CD8-positive, alpha-beta memory T cell (primary cell): Measurements from ENCODE around the gene PDLIM5. TPM values are rescaled to one million over a fixed set of nuclear protein-coding genes. Genes with fewer than 3 reads are reported as not detected.
"Not testable (repeated sequence)": the region's sequence is repeated elsewhere in the genome, so short reads cannot be mapped to it uniquely, and the experiment has no call there.

Source experiments
- CTCF ChIA-PET: fragments of 350-600 bp; sonication (Branson Sonifier 250); formaldehyde crosslinking; loops from one replicate; lab custom pipeline; 2021; ENCODE audit warnings: antibody characterized with exemption; lab: Charles Lee
- POLR2A ChIA-PET: fragments of 350-600 bp; sonication (Branson Sonifier 250); formaldehyde crosslinking; loops from one replicate; lab custom pipeline; 2021; ENCODE audit warnings: antibody characterized with exemption; lab: Charles Lee
- DNase-seq, 5 donors: peaks; one replicate each; pipeline versions ENCODE4 v3.0.0 to v3.0.0-alpha.2; 2020 to 2022; ENCODE audit warnings: mixed read lengths in 1 of 5
- H3K27ac ChIP-seq: one replicate; pipeline ENCODE4 v1.7.0; 2013; ENCODE audit warnings: low read depth, mild to moderate bottlenecking, low read length, moderate library complexity
- H3K27me3 ChIP-seq: 2 replicates; pipeline ENCODE4 v1.7.0; 2013; ENCODE audit warnings: low read length, mild to moderate bottlenecking; ENCODE audit not compliant: insufficient read depth, poor library complexity, severe bottlenecking
- H3K36me3 ChIP-seq: 2 replicates; pipeline ENCODE4 v1.7.0; 2013; ENCODE audit warnings: mild to moderate bottlenecking, low read length, moderate library complexity; ENCODE audit not compliant: insufficient read depth
- H3K4me1 ChIP-seq: 2 replicates; pipeline ENCODE4 v1.7.0; 2013; ENCODE audit warnings: mild to moderate bottlenecking, low read length, moderate library complexity; ENCODE audit not compliant: insufficient read depth
- H3K4me3 ChIP-seq: 2 replicates; pipeline ENCODE4 v1.7.0; 2013; ENCODE audit warnings: mild to moderate bottlenecking, low read length
- H3K9me3 ChIP-seq: 2 replicates; pipeline ENCODE4 v1.7.0; 2013; ENCODE audit warnings: mild to moderate bottlenecking, low read length
- H3K27ac Mint-ChIP-seq, 8 donors: one replicate each; pipeline ENCODE4 v1.8.0; 2020 to 2021; ENCODE audit warnings: mixed read lengths in 8 of 8, mild to moderate bottlenecking in 6 of 8, inconsistent platforms in 3 of 8, moderate library complexity in 3 of 8
- H3K27me3 Mint-ChIP-seq, 2 donors: one replicate each; pipeline ENCODE4 v1.8.0; 2020 to 2021; ENCODE audit warnings: mixed read lengths in 2 of 2, mild to moderate bottlenecking in 1 of 2, moderate library complexity in 1 of 2
- H3K36me3 Mint-ChIP-seq, 3 donors: one replicate each; pipeline ENCODE4 v1.8.0; 2020 to 2021; ENCODE audit warnings: mixed read lengths in 3 of 3, inconsistent platforms in 1 of 3, mild to moderate bottlenecking in 1 of 3
- H3K4me1 Mint-ChIP-seq, 3 donors: one replicate each; pipeline ENCODE4 v1.8.0; 2020 to 2021; ENCODE audit warnings: mixed read lengths in 3 of 3, inconsistent platforms in 1 of 3, mild to moderate bottlenecking in 1 of 3
- H3K4me3 Mint-ChIP-seq, 7 donors: one replicate each; pipeline ENCODE4 v1.8.0; 2020 to 2021; ENCODE audit warnings: mixed read lengths in 7 of 7, mild to moderate bottlenecking in 6 of 7, moderate library complexity in 4 of 7, inconsistent platforms in 2 of 7
- H3K9me3 Mint-ChIP-seq, 5 donors: one replicate each; pipeline ENCODE4 v1.8.0; 2020 to 2022; ENCODE audit warnings: mixed read lengths in 5 of 5, mild to moderate bottlenecking in 3 of 5, moderate library complexity in 2 of 5, inconsistent platforms in 1 of 5
- polyA plus RNA-seq: library from polyadenylated mRNA; unstranded; fragments of 300-500 nt; fragmentation: Illumina TruSeq; gene quantifications from one replicate; pipeline ENCODE4 v1.2.3, GENCODE V29; 2021
- total RNA-seq, 2 experiments: library from RNA; stranded (reverse); gene quantifications; one replicate each; pipeline ENCODE4 v1.2.3, GENCODE V29; 2021

PDLIM5 gene
- total and polyA plus RNA-seq, 3 experiments from 2014 or later = 27.0 to 50.2 (median 27.4) TPM

GRCh38 chr4:94550851-94551250 is 99.1 kb downstream of the PDLIM5 start:
- Histone ChIP-seq H3K4me3 (no peak overlapping the region), H3K36me3 (no peaks in the 10 kb centered on the region), H3K9me3 (no peaks in the 10 kb centered on the region), H3K27me3 (no peaks in the 10 kb centered on the region), H3K4me1 (no peaks in the 10 kb centered on the region), H3K27ac (no peak overlapping the region)
- H3K27ac Mint-ChIP-seq = no peak overlapping the region
- H3K4me3 Mint-ChIP-seq = no peak overlapping the region
- POLR2A ChIA-PET = no interaction called here
- no peak for DNase-seq
- peaks cover 0 to 4% (median 4%) of the 10 kb centered on the region in 5 donors for H3K9me3 Mint-ChIP-seq
- CTCF ChIA-PET = interaction anchor here (1.1 to 1.7 kb wide), 2 partner anchors 15 to 144 kb away, joined by 3 read pairs; no protein-coding TSS in a partner anchor
- no peaks in the 10 kb centered on the region for H3K27me3 Mint-ChIP-seq
- H3K4me1 Mint-ChIP-seq = peaks cover 0 to 7% (median 3%) of the 10 kb centered on the region in 3 donors
- H3K36me3 Mint-ChIP-seq = peaks cover 4 to 7% (median 6%) of the 10 kb centered on the region in 3 donors

GRCh38 chr4:94551643-94552564 is 100.2 kb downstream of the PDLIM5 start:
- DNase-seq = no peak
- H3K27me3 ChIP-seq = no peaks in the 10 kb centered on the region
- H3K4me3 ChIP-seq = no peak overlapping the region
- Mint-ChIP-seq H3K36me3 (peaks cover 4 to 7% (median 5%) of the 10 kb centered on the region in 3 donors), H3K27ac (no peak overlapping the region), H3K9me3 (peaks cover 0 to 6% (median 4%) of the 10 kb centered on the region in 5 donors), H3K4me3 (no peak overlapping the region), H3K4me1 (peaks cover 0 to 7% (median 3%) of the 10 kb centered on the region in 3 donors), H3K27me3 (no peaks in the 10 kb centered on the region)
- no peaks in the 10 kb centered on the region for H3K4me1 ChIP-seq
- H3K27ac ChIP-seq = no peak overlapping the region
- ChIA-PET CTCF (interaction anchor here (1.1 kb wide), 1 partner anchor 145 kb away, joined by 3 read pairs; no protein-coding TSS in a partner anchor), POLR2A (no interaction called here)
- no peaks in the 10 kb centered on the region for H3K9me3 ChIP-seq
- H3K36me3 ChIP-seq = no peaks in the 10 kb centered on the region

- H3K4me1 Mint-ChIP-seq, CTCF ChIA-PET, H3K27ac ChIP-seq, H3K27me3 ChIP-seq, H3K4me1 ChIP-seq, H3K9me3 Mint-ChIP-seq, H3K36me3 ChIP-seq, H3K36me3 Mint-ChIP-seq, DNase-seq, H3K9me3 ChIP-seq, H3K27ac Mint-ChIP-seq, POLR2A ChIA-PET, H3K4me3 Mint-ChIP-seq, H3K27me3 Mint-ChIP-seq, H3K4me3 ChIP-seq: not testable (repeated sequence)
Observed at GRCh38 chr4:94556047-94556446, 104.3 kb downstream of the PDLIM5 start.

GRCh38 chr4:94557632-94558031 is 105.9 kb downstream of the PDLIM5 start:
- H3K36me3 ChIP-seq, H3K4me1 ChIP-seq, H3K4me3 ChIP-seq, H3K27ac ChIP-seq, DNase-seq, H3K4me3 Mint-ChIP-seq, H3K36me3 Mint-ChIP-seq, H3K4me1 Mint-ChIP-seq, H3K27me3 ChIP-seq, POLR2A ChIA-PET, H3K9me3 Mint-ChIP-seq, H3K9me3 ChIP-seq, H3K27me3 Mint-ChIP-seq, CTCF ChIA-PET: not testable (repeated sequence)
- H3K27ac Mint-ChIP-seq = peak overlapping the region in 1 of 8 donors; percentile 54

GRCh38 chr4:94558392-94558904 is 106.7 kb downstream of the PDLIM5 start:
- Mint-ChIP-seq H3K4me1 (peaks cover 0 to 4% (median 1%) of the 10 kb centered on the region in 3 donors), H3K27ac (no peak overlapping the region), H3K9me3 (peaks cover 0 to 6% (median 4%) of the 10 kb centered on the region in 5 donors), H3K27me3 (peaks cover 0 to 4% of the 10 kb centered on the region in 2 donors), H3K36me3 (peaks cover 0 to 3% (median 1%) of the 10 kb centered on the region in 3 donors), H3K4me3 (no peak overlapping the region)
- no peaks in the 10 kb centered on the region for H3K9me3 ChIP-seq
- no peaks in the 10 kb centered on the region for H3K4me1 ChIP-seq
- DNase-seq = no peak
- H3K27ac ChIP-seq = no peak overlapping the region
- ChIA-PET CTCF (no interaction called here), POLR2A (no interaction called here)
- no peaks in the 10 kb centered on the region for H3K36me3 ChIP-seq
- no peaks in the 10 kb centered on the region for H3K27me3 ChIP-seq
- H3K4me3 ChIP-seq = no peak overlapping the region

GRCh38 chr4:94559351-94559806 is 107.6 kb downstream of the PDLIM5 start:
- H3K27me3 Mint-ChIP-seq = peaks cover 0 to 4% of the 10 kb centered on the region in 2 donors
- no peaks in the 10 kb centered on the region for H3K36me3 ChIP-seq
- no peak overlapping the region for H3K27ac ChIP-seq
- no peak overlapping the region for H3K4me3 ChIP-seq
- peaks cover 0 to 6% (median 1%) of the 10 kb centered on the region in 3 donors for H3K4me1 Mint-ChIP-seq
- no peaks in the 10 kb centered on the region for H3K27me3 ChIP-seq
- H3K9me3 Mint-ChIP-seq = peaks cover 0 to 6% (median 4%) of the 10 kb centered on the region in 5 donors
- H3K4me1 ChIP-seq = no peaks in the 10 kb centered on the region
- POLR2A ChIA-PET = no interaction called here
- CTCF ChIA-PET = no interaction called here
- no peak overlapping the region for H3K27ac Mint-ChIP-seq
- DNase-seq = no peak
- peaks cover 0 to 1% (median 1%) of the 10 kb centered on the region in 3 donors for H3K36me3 Mint-ChIP-seq
- H3K9me3 ChIP-seq = no peaks in the 10 kb centered on the region
- H3K4me3 Mint-ChIP-seq = no peak overlapping the region

GRCh38 chr4:94561249-94562024 is 109.7 kb downstream of the PDLIM5 start:
- Mint-ChIP-seq H3K27me3 (peaks cover 0 to 4% of the 10 kb centered on the region in 2 donors), H3K27ac (peak overlapping the region in 1 of 8 donors; percentile 23), H3K4me1 (peaks cover 0 to 6% (median 1%) of the 10 kb centered on the region in 3 donors), H3K36me3 (no peaks in the 10 kb centered on the region), H3K4me3 (no peak overlapping the region), H3K9me3 (peaks cover 0 to 5% (median 0%) of the 10 kb centered on the region in 5 donors)
- no peak for DNase-seq
- no peaks in the 10 kb centered on the region for H3K27me3 ChIP-seq
- ChIA-PET CTCF (no interaction called here), POLR2A (no interaction called here)
- H3K36me3 ChIP-seq = no peaks in the 10 kb centered on the region
- H3K4me3 ChIP-seq = no peak overlapping the region
- H3K4me1 ChIP-seq = no peaks in the 10 kb centered on the region
- no peaks in the 10 kb centered on the region for H3K9me3 ChIP-seq
- no peak overlapping the region for H3K27ac ChIP-seq
